HepG2 (cell line): ENCODE measurements around the gene MEX3A. TPM values are rescaled to one million over a fixed set of nuclear protein-coding genes. Genes with fewer than 3 reads are reported as not detected.

Source experiments
- ATF7-NPFF ChIP-seq: sonication (generic); formaldehyde crosslinking; IDR thresholded peaks from 2 replicates; pipeline ENCODE4 v1.8.1; 2023; ENCODE audit warnings: mild to moderate bottlenecking, low read depth, missing genetic modification reagents, moderate library complexity
- DPF2 ChIP-seq: sonication (generic); formaldehyde crosslinking; IDR thresholded peaks from 2 replicates; pipeline ENCODE4 v1.4.0; 2020; ENCODE audit warnings: mild to moderate bottlenecking, low read depth, missing genetic modification reagents, borderline replicate concordance
- GATAD2A ChIP-seq: IDR thresholded peaks from 2 replicates; pipeline ENCODE4 v1.6.1; 2016
- KAT7 ChIP-seq: IDR thresholded peaks from 2 replicates; pipeline ENCODE4 v1.6.1; 2018; ENCODE audit warnings: borderline replicate concordance, missing compliant biosample characterization
- KDM4B ChIP-seq: sonication (generic); formaldehyde crosslinking; IDR thresholded peaks from 2 replicates; pipeline ENCODE4 v1.4.0; 2020; ENCODE audit warnings: missing genetic modification reagents
- KLF6 ChIP-seq: IDR thresholded peaks from 2 replicates; pipeline ENCODE4 v1.8.0; 2016; ENCODE audit warnings: missing biosample characterization, missing genetic modification reagents
- MATR3 ChIP-seq: sonication (generic); formaldehyde crosslinking; IDR thresholded peaks from 2 replicates; pipeline ENCODE4 v1.4.0; 2020; ENCODE audit warnings: missing genetic modification reagents
- MXI1 ChIP-seq: IDR thresholded peaks from 3 replicates; pipeline ENCODE4 v1.6.1; 2012; ENCODE audit warnings: low read depth, low read length, inconsistent platforms, borderline replicate concordance
- NONO ChIP-seq, 2 experiments: fragments of 450-650 bp in 1 of 2; sonication (generic) in 1 of 2; formaldehyde crosslinking in 1 of 2; IDR thresholded peaks in 1 of 2; conservative IDR thresholded peaks in 1 of 2; 2 replicates each; pipeline versions ENCODE4 v1.6.1 to v1.8.0; 2017 to 2022; ENCODE audit warnings: mild to moderate bottlenecking in 1 of 2, missing genetic modification reagents in 1 of 2, moderate library complexity in 1 of 2
- PBX2 ChIP-seq: IDR thresholded peaks from 2 replicates; pipeline ENCODE4 v1.6.1; 2016; ENCODE audit warnings: control low read depth
- PITX1 ChIP-seq: sonication (generic); formaldehyde crosslinking; IDR thresholded peaks from 2 replicates; pipeline ENCODE4 v1.5.1; 2020; ENCODE audit warnings: mild to moderate bottlenecking, missing genetic modification reagents
- PREB ChIP-seq: sonication (generic); formaldehyde crosslinking; IDR thresholded peaks from 2 replicates; pipeline ENCODE4 v1.4.0; 2020; ENCODE audit warnings: missing genetic modification reagents
- PRMT3 ChIP-seq: sonication (generic); formaldehyde crosslinking; IDR thresholded peaks from 2 replicates; pipeline ENCODE4 v1.8.1; 2022; ENCODE audit warnings: low read depth, mild to moderate bottlenecking, moderate library complexity, missing genetic modification reagents, borderline replicate concordance
- SMC3 ChIP-seq: IDR thresholded peaks from 2 replicates; pipeline ENCODE4 v1.6.1; 2011; ENCODE audit warnings: low read length, improper control_type of control experiment
- ZBTB7A ChIP-seq: sonication (generic); formaldehyde crosslinking; IDR thresholded peaks from 2 replicates; pipeline ENCODE4 v1.8.0; 2022; ENCODE audit warnings: mild to moderate bottlenecking, missing genetic modification reagents
- ZNF10 ChIP-seq: sonication (generic); formaldehyde crosslinking; IDR thresholded peaks from 2 replicates; pipeline ENCODE4 v1.4.0; 2020; ENCODE audit warnings: mild to moderate bottlenecking, low read depth, missing genetic modification reagents, borderline replicate concordance
- ZNF136 ChIP-seq: sonication (generic); formaldehyde crosslinking; IDR thresholded peaks from 2 replicates; pipeline ENCODE4 v1.8.1; 2022; ENCODE audit warnings: low read depth, mild to moderate bottlenecking, moderate library complexity, missing genetic modification reagents
- ZNF296 ChIP-seq: sonication (generic); formaldehyde crosslinking; conservative IDR thresholded peaks from 2 replicates; pipeline ENCODE4 v1.5.0; 2020; ENCODE audit warnings: mild to moderate bottlenecking, missing genetic modification reagents
- ZNF362 ChIP-seq: sonication (generic); formaldehyde crosslinking; IDR thresholded peaks from 2 replicates; pipeline ENCODE4 v1.4.0; 2020; ENCODE audit warnings: missing genetic modification reagents, mild to moderate bottlenecking, borderline replicate concordance
- ZNF562 ChIP-seq: sonication (generic); formaldehyde crosslinking; IDR thresholded peaks from 2 replicates; pipeline ENCODE4 v1.8.0; 2022; ENCODE audit warnings: missing genetic modification reagents, borderline replicate concordance
- ZNF577 ChIP-seq: sonication (generic); formaldehyde crosslinking; IDR thresholded peaks from 2 replicates; pipeline ENCODE4 v1.4.0; 2020; ENCODE audit warnings: mild to moderate bottlenecking, low read depth, missing genetic modification reagents, borderline replicate concordance
- ZNF770 ChIP-seq: sonication (generic); formaldehyde crosslinking; IDR thresholded peaks from 2 replicates; pipeline ENCODE4 v1.5.0; 2020; ENCODE audit warnings: mild to moderate bottlenecking, missing genetic modification reagents
- ZNF83 ChIP-seq: sonication (generic); formaldehyde crosslinking; IDR thresholded peaks from 2 replicates; pipeline ENCODE4 v1.4.0; 2020; ENCODE audit warnings: missing genetic modification reagents, mild to moderate bottlenecking, borderline replicate concordance
- polyA plus RNA-seq, 8 experiments: library from polyadenylated mRNA; depleted of rRNA in 3 of 8; stranded (reverse) in 7 of 8; unstranded in 1 of 8; fragments of >200 nt; fragmentation: Illumina TruSeq in 4 of 8; extraction: Trizol in 4 of 8; gene quantifications; 2 replicates each; pipeline versions ENCODE4 v1.2.1 to v1.2.3, GENCODE V29; 2011 to 2016; ENCODE audit warnings: low read depth in 4 of 8, missing spikeins in 1 of 8, mixed read lengths in 1 of 8; ENCODE audit not compliant: insufficient read depth in 1 of 8
- total RNA-seq, 5 experiments: library from RNA; depleted of rRNA; stranded (reverse); fragments of >200 nt; fragmentation: Illumina TruSeq; extraction: Trizol; gene quantifications; 2 replicates each; pipeline ENCODE4 v1.2.3, GENCODE V29; 2016; ENCODE audit warnings: low read depth in 1 of 5

Gene MEX3A
- total and polyA plus RNA-seq, 2 of the 13 experiments (the other 11 are each of a cell fraction or from before 2014, with no cell fraction given): 7.6 to 9.1 TPM

GRCh38 chr1:156122519-156123355 is 40.5 kb upstream of the MEX3A start (continued):
- no peak; the same call in 1 of the 2 replicates for TF ChIP-seq DPF2 (CRISPR knock-in tag)
- TF ChIP-seq ZNF770 (CRISPR knock-in tag): no peak
- TF ChIP-seq ATF7-NPFF (CRISPR knock-in tag): no peak
- no peak; the same call in 1 of the 2 replicates for TF ChIP-seq ZNF362 (CRISPR knock-in tag)
- TF ChIP-seq PRMT3 (CRISPR knock-in tag): no peak
- no peak for TF ChIP-seq MATR3 (CRISPR knock-in tag)
- no peak for TF ChIP-seq KAT7
- TF ChIP-seq NONO (IDR thresholded peaks at IDR 0.05): no peak
- no peak for TF ChIP-seq NONO (CRISPR knock-in tag; conservative IDR thresholded peaks at IDR 0.05)
- no peak for TF ChIP-seq KDM4B
- no peak for TF ChIP-seq PBX2 (CRISPR knock-in tag)
- no peak for TF ChIP-seq SMC3
- TF ChIP-seq PREB (CRISPR knock-in tag): no peak
- no peak for TF ChIP-seq ZNF577 (CRISPR knock-in tag)
- TF ChIP-seq ZNF83 (CRISPR knock-in tag): no peak
- no peak for TF ChIP-seq ZNF136 (CRISPR knock-in tag)
- TF ChIP-seq ZBTB7A: peak; percentile 56
- TF ChIP-seq ZNF10 (CRISPR knock-in tag): no peak
- peak; percentile 13; the same call in 1 of the 2 replicates for TF ChIP-seq PITX1 (CRISPR knock-in tag)
- TF ChIP-seq ZNF562 (CRISPR knock-in tag): no peak
- no peak; the same call in 1 of the 2 replicates for TF ChIP-seq ZNF296
- TF ChIP-seq KLF6 (CRISPR knock-in tag): no peak
- peak; percentile 57 for TF ChIP-seq GATAD2A
- peak; percentile 26; the same call in 1 of the 3 replicates for TF ChIP-seq MXI1
